Measurements from ENCODE around the gene EPB42. TPM values are rescaled to one million over a fixed set of nuclear protein-coding genes. Genes with fewer than 3 reads are reported as not detected.
"Not testable (repeated sequence)": the region's sequence is repeated elsewhere in the genome, so short reads cannot be mapped to it uniquely, and the experiment has no call there.

The EPB42 gene
- total RNA-seq, 4 donors from 2014 or later, result not detected

- Histone ChIP-seq H3K27me3 (no peaks in the 10 kb centered on the region), H3K4me3 (replicated peaks in 1 of 3) (no peak overlapping the region), H3K4me1 (peaks cover 0 to 8% of the 10 kb centered on the region in 2 donors), H3K9me3 (no peaks in the 10 kb centered on the region), H3K36me3 (no peaks in the 10 kb centered on the region), H3K27ac (no peak overlapping the region)
- 33 to 37% methylated on average over 8 of the region's 8 CpGs for WGBS, 2 donors
- intact Hi-C loops (cut with DNase I), result no loop called here
- DNase-seq, result peak; percentile 68 to 78
- TF ChIP-seq CTCF (IDR thresholded peaks at IDR 0.05), result peak in 5 of 6 experiments; percentile 25 to 67 (median 55)
- no peak for TF ChIP-seq POLR2A (IDR thresholded peaks at IDR 0.05)
Measured at GRCh38 chr15:43204016-43204901, 16.6 kb downstream of the EPB42 start.

- H3K4me1 ChIP-seq, result peaks cover 0 to 3% of the 10 kb centered on the region in 2 donors
- no peak for TF ChIP-seq POLR2A (IDR thresholded peaks at IDR 0.05)
- TF ChIP-seq CTCF (IDR thresholded peaks at IDR 0.05), result no peak
- no peak overlapping the region for H3K27ac ChIP-seq
- no peaks in the 10 kb centered on the region for H3K9me3 ChIP-seq
- intact Hi-C loops (cut with DNase I), result no loop called here
- DNase-seq, result no peak
- peaks cover 9 to 21% of the 10 kb centered on the region in 2 donors for H3K36me3 ChIP-seq
- H3K4me3 ChIP-seq (replicated peaks in 1 of 3), result no peak overlapping the region
- no peaks in the 10 kb centered on the region for H3K27me3 ChIP-seq
- 87 to 89% methylated on average over 3 of the region's 3 CpGs for WGBS, 2 donors
Measured at GRCh38 chr15:43199945-43200488, 20.8 kb downstream of the EPB42 start.

GRCh38 chr15:43198992-43199391 lies 21.8 kb downstream of the EPB42 start:
- peaks cover 0 to under 1% of the 10 kb centered on the region in 2 donors for H3K4me1 ChIP-seq
- H3K4me3 ChIP-seq (replicated peaks in 1 of 3), result no peak overlapping the region
- 90 to 100% methylated on average over 2 to 3 of the region's 3 CpGs for WGBS, 2 donors
- no peaks in the 10 kb centered on the region for H3K27me3 ChIP-seq
- no peak for DNase-seq
- no peak overlapping the region for H3K27ac ChIP-seq
- peaks cover 15 to 29% of the 10 kb centered on the region in 2 donors for H3K36me3 ChIP-seq
- TF ChIP-seq CTCF (IDR thresholded peaks at IDR 0.05) (no peak), POLR2A (IDR thresholded peaks at IDR 0.05) (no peak)
- no peaks in the 10 kb centered on the region for H3K9me3 ChIP-seq
- intact Hi-C loops (cut with DNase I), result no loop called here

GRCh38 chr15:43198556-43198955 lies 22.3 kb downstream of the EPB42 start:
- H3K9me3 ChIP-seq; intact Hi-C loops (cut with DNase I); H3K27me3 ChIP-seq; H3K27ac ChIP-seq; H3K4me3 ChIP-seq (replicated peaks in 1 of 3); DNase-seq; H3K4me1 ChIP-seq: not testable (repeated sequence)
- H3K36me3 ChIP-seq, result peaks cover 18 to 32% of the 10 kb centered on the region in 2 donors
- WGBS, 2 donors, result 96 to 98% methylated on average over 4 of the region's 4 CpGs

- H3K4me3 ChIP-seq (replicated peaks in 1 of 3); H3K27ac ChIP-seq; DNase-seq; H3K4me1 ChIP-seq; H3K27me3 ChIP-seq; H3K9me3 ChIP-seq; intact Hi-C loops (cut with DNase I): not testable (repeated sequence)
- WGBS, 2 donors, result 92 to 95% methylated on average over 3 of the region's 3 CpGs
- peaks cover 26 to 40% of the 10 kb centered on the region in 2 donors for H3K36me3 ChIP-seq
Measured at GRCh38 chr15:43197773-43198172, 23.0 kb downstream of the EPB42 start.

All from thyroid gland (tissue), 4 donors.